Glutamatergic neuron (in vitro differentiated cells): ENCODE measurements around the gene KIF15. TPM values are rescaled to one million over a fixed set of nuclear protein-coding genes. Genes with fewer than 3 reads are reported as not detected.
A peak's percentile ranks its signal among the peaks of the same experiment; 100 is the strongest.

Experiments used
- DNase-seq: peaks from one replicate; pipeline ENCODE4 v3.0.0; 2022
- H3K27ac Mint-ChIP-seq: one replicate; pipeline ENCODE4 v1.8.0; 2020; ENCODE audit warnings: mild to moderate bottlenecking, mixed read lengths, inconsistent platforms; ENCODE audit not compliant: unreplicated experiment
- H3K27me3 Mint-ChIP-seq: one replicate; pipeline ENCODE4 v1.8.0; 2020; ENCODE audit warnings: mild to moderate bottlenecking, moderate library complexity, mixed read lengths, inconsistent platforms; ENCODE audit not compliant: unreplicated experiment
- H3K36me3 Mint-ChIP-seq: one replicate; pipeline ENCODE4 v1.8.0; 2020; ENCODE audit warnings: mild to moderate bottlenecking, mixed read lengths, inconsistent platforms; ENCODE audit not compliant: unreplicated experiment
- H3K4me1 Mint-ChIP-seq: one replicate; pipeline ENCODE4 v1.8.0; 2020; ENCODE audit warnings: mild to moderate bottlenecking, low read depth, mixed read lengths, inconsistent platforms; ENCODE audit not compliant: unreplicated experiment
- H3K4me3 Mint-ChIP-seq: one replicate; pipeline ENCODE4 v1.8.0; 2020; ENCODE audit warnings: mild to moderate bottlenecking, mixed read lengths, inconsistent platforms; ENCODE audit not compliant: unreplicated experiment
- H3K9me3 Mint-ChIP-seq: one replicate; pipeline ENCODE4 v1.8.0; 2020; ENCODE audit warnings: mild to moderate bottlenecking, moderate library complexity, mixed read lengths, inconsistent platforms; ENCODE audit not compliant: unreplicated experiment
- total RNA-seq: library from RNA; stranded (reverse); fragmentation: NEBNext Ultra II Directional; extraction: Animal tissue kit (Norgen Biotek cat#: 25700); gene quantifications from one replicate; pipeline ENCODE4 v1.2.1, GENCODE V29; 2021; ENCODE audit not compliant: unreplicated experiment
- TF ChIP-seq, protein P1 (sequence below): fragments of 200-600 bp; sonication (generic); IDR thresholded peaks from one replicate; pipeline ENCODE4 v1.5.0; 2021; ENCODE audit not compliant: partially characterized antibody, unreplicated experiment

The KIF15 gene
- total RNA-seq, 1 donor from 2014 or later, result 5.8 TPM

- H3K36me3 Mint-ChIP-seq, result peaks cover 39% of the 10 kb centered on the region
- peaks cover 11% of the 10 kb centered on the region for H3K9me3 Mint-ChIP-seq
- DNase-seq, result peak; percentile 96
- peaks cover 5% of the 10 kb centered on the region for H3K27me3 Mint-ChIP-seq
- H3K4me1 Mint-ChIP-seq, result peaks cover 2% of the 10 kb centered on the region
- H3K4me3 Mint-ChIP-seq, result peak within 1 kb of the TSS; percentile 85
- TF ChIP-seq, protein P1, sequence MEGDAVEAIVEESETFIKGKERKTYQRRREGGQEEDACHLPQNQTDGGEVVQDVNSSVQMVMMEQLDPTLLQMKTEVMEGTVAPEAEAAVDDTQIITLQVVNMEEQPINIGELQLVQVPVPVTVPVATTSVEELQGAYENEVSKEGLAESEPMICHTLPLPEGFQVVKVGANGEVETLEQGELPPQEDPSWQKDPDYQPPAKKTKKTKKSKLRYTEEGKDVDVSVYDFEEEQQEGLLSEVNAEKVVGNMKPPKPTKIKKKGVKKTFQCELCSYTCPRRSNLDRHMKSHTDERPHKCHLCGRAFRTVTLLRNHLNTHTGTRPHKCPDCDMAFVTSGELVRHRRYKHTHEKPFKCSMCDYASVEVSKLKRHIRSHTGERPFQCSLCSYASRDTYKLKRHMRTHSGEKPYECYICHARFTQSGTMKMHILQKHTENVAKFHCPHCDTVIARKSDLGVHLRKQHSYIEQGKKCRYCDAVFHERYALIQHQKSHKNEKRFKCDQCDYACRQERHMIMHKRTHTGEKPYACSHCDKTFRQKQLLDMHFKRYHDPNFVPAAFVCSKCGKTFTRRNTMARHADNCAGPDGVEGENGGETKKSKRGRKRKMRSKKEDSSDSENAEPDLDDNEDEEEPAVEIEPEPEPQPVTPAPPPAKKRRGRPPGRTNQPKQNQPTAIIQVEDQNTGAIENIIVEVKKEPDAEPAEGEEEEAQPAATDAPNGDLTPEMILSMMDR, result no peak
- peak within 1 kb of the TSS; percentile 67 for H3K27ac Mint-ChIP-seq
These were observed 32.1 kb upstream of the KIF15 start, which contains the start of gene ZNF501 for GRCh38 chr3:44729384-44729910. Gene ZNF501, plus strand, starts transcription at chr3:44729635. Its CDS starts 4,787 bp downstream, at chr3:44734422.

DNA sequence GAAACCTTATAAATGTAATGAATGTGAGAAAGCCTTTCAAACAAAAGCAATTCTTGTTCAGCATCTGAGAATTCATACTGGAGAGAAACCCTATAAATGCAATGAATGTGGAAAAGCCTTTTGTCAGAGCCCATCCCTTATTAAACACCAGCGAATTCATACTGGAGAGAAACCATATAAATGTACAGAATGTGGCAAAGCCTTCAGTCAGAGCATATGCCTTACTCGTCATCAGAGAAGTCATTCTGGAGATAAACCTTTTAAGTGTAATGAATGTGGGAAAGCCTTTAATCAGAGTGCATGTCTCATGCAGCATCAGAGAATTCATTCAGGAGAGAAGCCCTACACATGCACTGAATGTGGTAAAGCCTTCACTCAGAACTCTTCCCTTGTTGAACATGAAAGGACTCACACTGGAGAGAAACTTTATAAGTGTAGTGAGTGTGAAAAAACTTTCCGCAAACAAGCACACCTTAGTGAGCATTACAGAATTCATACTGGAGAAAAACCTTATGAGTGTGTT lies 26.9 kb upstream of the KIF15 start:
- no peak overlapping the region for H3K4me3 Mint-ChIP-seq
- H3K36me3 Mint-ChIP-seq, result peaks cover 54% of the 10 kb centered on the region
- H3K27me3 Mint-ChIP-seq, result peaks cover 3% of the 10 kb centered on the region
- TF ChIP-seq, protein P1, result no peak
- H3K4me1 Mint-ChIP-seq, result peaks cover 2% of the 10 kb centered on the region
- peaks cover 6% of the 10 kb centered on the region for H3K9me3 Mint-ChIP-seq
- H3K27ac Mint-ChIP-seq, result no peak overlapping the region
- no peak for DNase-seq

- Mint-ChIP-seq H3K4me1 (peaks cover 6% of the 10 kb centered on the region), H3K36me3 (peaks cover 27% of the 10 kb centered on the region), H3K27ac (peak overlapping the region; percentile 88), H3K27me3 (peaks cover 2% of the 10 kb centered on the region), H3K4me3 (peak overlapping the region; percentile 90), H3K9me3 (peaks cover 14% of the 10 kb centered on the region)
- TF ChIP-seq, protein P1, result no peak
- DNase-seq, result no peak
These were observed 532 bp upstream of the KIF15 start for GRCh38 chr3:44761101-44761423.

- Mint-ChIP-seq H3K4me3 (peak overlapping the region; percentile 90), H3K36me3 (peaks cover 25% of the 10 kb centered on the region), H3K27ac (peak overlapping the region; percentile 60), H3K27me3 (peaks cover 4% of the 10 kb centered on the region), H3K4me1 (peaks cover 6% of the 10 kb centered on the region), H3K9me3 (peaks cover 14% of the 10 kb centered on the region)
- no peak for DNase-seq
- TF ChIP-seq, protein P1, result no peak
These were observed 630 bp downstream of the KIF15 start for GRCh38 chr3:44762170-44762677.

DNA sequence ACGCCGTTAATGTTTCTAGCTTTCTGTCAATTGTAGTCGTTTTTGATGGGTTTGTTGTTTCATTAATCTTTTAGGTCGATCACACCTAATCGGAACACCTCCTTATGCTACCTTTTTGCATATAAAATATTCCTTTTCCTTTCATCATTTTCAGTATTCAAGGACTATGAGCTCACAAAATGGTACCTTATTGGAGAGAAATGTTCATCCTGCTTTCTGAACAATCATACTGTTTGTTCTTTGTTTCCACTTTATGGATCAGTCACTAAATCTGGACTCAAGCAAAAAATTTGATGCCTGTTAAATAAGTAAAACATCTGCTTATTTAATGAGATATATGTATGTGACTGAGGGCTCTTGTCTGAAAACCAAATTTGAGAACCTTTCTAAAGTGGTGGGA lies 1.1 kb downstream of the KIF15 start:
- TF ChIP-seq, protein P1, result no peak
- Mint-ChIP-seq H3K27me3 (peaks cover 4% of the 10 kb centered on the region), H3K4me1 (peaks cover 6% of the 10 kb centered on the region), H3K36me3 (peaks cover 20% of the 10 kb centered on the region), H3K9me3 (peaks cover 14% of the 10 kb centered on the region), H3K4me3 (peak overlapping the region; percentile 90), H3K27ac (peak overlapping the region; percentile 60)
- DNase-seq, result no peak
